Inflammatory macrophage (primary cell): Measurements from ENCODE around the gene GTF2A1.

Source experiments
- DNase-seq, 2 donors: peaks; one replicate each; pipeline ENCODE4 v3.0.0-alpha.2; 2020 to 2022

The GTF2A1 gene

DNA sequence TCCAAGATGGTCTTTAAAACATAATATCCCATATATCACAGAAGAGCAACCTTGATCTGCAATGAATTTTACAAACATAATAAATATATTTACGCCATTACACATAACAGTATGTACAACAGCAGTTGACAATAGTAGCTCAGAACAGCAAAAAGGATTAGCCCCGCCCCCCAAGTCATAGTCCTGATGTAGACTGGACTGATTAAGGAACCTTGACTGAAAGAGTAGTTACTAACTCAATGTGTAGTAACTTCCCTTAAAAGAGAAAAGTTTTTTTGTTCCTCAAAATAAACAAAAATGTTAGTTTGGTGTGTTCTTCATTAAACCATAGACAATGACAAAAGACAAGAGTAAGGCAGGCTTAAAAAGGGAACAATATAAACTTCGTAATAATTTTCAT is 44.5 kb downstream of the GTF2A1 start:
- peak; percentile 89 to 94 for DNase-seq

DNA sequence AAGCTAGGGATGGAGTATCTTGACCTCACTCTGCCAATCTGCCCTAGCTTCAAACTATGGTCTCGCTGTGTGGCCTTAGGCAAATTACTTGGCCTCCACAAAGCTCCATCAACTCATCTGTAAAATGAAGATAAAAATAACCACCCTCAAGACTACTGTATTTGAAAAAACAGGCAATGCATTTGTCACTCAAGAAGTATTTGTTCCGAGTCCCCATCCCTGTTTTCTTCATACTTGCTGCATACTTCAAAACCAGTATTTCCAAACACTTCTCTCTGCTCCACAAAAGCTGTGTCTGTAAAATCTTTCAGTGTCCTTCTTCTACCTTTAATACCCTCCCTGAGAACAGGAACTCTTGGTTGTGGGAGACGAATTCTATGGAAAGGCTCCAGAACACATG is 47.9 kb downstream of the GTF2A1 start:
- DNase-seq: no peak

DNA sequence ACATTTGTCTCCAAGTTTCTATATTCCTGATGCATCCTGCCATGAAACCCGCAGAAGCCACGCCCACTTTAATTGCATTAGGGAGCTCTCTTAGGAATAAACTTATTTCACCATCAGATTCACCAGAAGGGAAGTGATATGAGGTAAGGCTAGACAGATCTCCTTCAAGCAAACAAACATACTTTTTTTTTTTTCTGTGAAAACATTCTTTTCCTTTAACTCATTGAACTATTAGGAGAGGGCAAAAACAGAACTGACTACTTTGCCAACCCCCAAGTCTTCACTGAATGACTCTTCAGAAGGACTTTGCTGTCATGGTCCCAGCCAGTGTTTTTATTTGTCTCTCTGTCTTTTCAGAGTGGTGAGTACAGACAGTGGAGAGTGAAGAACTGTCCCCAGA is 48.4 kb downstream of the GTF2A1 start:
- DNase-seq: peak; percentile 36 to 56

DNA sequence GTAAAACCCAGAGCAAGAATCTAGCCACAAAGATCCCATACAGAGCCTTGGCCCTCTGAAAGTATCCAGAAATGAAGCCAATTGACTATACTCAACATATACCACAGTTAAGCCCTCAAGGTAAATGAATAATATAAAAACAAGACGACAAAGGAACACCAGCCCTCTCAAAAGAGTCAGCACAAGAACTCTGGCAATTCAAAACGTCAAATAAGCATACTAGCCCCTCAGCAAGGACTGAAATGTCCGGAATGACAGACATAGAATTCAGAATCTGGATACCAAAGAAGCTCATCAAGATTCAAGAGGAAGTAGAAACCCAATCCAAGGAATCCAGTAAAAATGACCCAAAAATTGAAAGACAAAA is 49.9 kb downstream of the GTF2A1 start:
- no peak for DNase-seq

DNA sequence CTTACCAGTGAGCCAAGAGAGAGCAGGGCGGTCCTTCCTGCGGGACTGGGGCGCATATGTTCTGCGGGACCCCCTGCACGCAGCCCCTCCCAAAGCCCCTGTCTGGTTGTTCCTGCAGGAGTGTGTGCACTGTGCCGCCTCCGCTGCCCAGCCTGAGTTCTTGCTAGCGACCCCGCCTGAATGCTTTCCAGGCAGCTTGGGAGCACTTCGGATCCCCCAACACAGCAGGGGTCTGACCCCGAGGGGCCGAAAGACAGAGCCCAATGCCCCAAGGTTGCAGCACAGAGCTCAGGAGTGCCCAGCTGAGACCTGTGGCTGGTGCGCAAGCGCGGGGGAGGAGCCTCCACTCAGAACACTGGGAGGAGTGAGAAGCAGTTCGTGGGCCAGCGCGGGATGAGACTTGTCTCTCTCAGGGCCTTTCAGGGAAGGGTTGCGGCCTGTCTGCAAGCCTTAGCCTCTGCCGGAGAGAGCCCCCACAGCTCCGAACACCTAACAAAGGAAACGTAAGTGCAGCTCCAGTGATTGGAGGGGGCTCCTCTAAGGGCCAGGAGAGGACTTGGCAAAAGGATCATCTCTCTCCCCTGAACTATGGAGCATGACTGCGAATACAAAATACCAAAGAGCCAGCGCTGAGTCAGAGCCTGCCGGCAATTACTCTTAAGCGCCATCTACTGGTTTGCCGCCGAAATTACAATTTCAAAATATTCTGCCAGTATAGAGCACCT is 50.5 kb downstream of the GTF2A1 start:
- DNase-seq: peak; percentile 87 to 93

DNA sequence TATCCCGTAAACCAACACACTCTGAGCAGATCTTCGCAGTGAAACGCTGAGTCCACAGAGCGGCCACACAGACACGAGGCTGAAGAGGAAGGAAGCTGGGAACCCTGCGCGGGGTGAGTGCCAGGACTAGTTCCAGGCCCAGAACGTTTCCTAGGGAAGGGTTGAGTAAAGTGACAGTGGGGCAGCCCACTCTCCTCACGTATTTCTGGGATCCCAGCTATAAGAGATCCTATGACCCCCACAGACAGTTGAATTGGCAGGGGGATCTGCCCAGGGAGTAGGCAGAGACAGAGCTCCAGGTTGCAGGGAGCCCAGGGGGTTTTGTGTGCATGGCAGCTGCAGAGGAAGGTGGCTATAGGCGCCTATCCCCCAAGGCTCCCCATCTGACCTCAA is 51.1 kb downstream of the GTF2A1 start:
- DNase-seq: peak; percentile 70 to 82

DNA sequence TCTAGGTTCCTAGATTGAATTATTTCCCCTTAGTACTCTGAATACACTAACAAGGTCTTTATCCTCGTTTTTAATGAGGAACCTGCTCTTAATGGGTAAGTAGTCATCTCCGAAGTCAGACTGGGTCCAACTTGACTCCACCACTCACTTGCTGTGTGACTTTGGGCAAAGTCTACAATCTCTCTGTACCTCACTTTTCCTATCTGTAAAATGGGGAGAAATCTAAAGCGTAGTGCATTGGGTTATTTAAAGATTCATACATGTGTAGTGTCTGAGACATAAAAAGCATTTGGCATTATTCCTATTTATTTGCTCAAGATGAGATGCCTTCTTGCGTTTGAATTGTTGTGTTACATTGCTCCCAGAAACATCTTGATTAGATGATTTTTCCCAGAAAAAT is 51.5 kb downstream of the GTF2A1 start:
- DNase-seq: no peak

DNA sequence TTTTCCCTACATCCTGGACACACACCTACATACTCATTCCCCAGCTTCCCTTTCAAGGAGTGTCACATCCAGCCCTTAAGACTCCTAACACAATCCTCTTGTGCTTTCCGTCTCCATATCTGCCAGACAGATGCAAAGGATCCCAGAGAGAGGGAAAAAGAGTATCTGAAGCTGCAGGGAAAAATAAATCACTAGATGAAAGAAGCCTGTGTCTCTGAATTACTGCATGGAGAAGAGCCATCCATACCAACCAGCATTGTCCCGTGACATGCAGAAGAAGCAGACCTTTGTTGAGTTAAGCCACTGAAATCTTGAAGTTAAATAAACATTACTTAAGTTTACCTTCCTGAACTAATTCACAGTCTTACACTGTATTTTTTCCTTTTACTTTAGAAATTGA is 54.6 kb downstream of the GTF2A1 start:
- DNase-seq: no peak

DNA sequence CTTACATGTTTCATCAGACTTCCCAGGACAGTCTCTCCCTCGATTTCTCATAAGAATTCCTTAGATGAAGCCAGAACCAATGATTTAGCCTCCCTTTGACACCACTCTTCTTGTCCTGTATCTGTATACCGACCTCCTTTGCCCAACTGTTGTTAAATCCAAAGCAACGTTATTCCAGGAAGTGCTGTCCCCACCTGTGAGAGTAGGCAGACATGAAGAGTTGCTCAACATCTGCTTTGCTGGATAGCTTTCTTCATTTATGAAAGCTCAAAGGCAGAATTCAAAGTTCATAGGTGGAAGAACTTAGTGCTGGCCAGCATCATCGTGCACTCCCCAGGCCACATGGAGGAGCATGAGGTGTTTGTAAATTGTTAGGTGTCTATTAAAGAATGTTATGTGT is 55.6 kb downstream of the GTF2A1 start:
- no peak for DNase-seq

DNA sequence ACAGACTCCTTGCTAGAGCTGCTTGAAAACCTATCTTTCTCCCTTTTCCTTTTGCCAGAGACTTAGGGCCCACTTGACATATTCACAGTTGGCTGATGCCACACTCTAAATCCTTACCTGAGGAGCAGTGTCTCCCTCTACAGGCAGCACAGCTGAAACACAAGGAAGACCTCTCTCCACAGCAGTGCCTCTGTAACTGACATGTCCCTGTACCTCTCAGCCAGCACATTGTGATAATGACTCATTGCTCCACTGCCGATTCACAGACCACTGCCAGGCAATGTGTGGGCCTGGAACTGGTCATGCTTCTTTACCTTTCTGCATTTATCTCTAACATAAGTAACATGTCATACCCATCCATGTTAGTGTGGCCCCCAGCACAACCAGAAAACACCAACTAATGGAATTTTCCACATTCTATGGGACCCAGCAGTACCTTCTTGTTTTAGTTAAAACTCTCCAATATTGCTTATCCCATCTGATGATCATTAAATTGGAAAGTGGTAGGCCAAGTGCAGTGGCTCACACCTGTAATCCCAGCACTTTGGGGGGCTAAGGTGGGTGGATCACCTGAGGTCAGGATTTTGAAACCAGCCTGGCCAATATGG is 56.5 kb downstream of the GTF2A1 start:
- DNase-seq: peak; percentile 73 to 81

DNA sequence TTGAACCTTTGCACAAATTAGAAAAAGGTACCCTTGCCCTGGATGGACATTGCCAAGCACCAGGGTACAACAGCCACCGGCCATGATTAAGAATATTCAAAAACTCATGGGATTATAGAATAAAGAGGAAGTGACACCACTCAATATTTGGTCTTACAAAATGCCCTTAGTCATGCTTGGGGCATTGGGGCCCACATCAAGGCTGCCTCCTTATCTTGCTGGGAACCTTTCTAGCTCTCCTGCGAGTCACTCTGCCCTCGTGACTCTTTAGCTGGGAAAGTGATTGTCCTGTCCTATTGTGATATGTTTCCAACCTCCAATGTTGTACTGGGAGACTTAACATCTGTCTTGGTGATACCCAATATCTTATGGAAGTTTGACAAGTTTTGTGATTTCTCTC is 57.8 kb downstream of the GTF2A1 start:
- DNase-seq: peak; percentile 76 to 78

DNA sequence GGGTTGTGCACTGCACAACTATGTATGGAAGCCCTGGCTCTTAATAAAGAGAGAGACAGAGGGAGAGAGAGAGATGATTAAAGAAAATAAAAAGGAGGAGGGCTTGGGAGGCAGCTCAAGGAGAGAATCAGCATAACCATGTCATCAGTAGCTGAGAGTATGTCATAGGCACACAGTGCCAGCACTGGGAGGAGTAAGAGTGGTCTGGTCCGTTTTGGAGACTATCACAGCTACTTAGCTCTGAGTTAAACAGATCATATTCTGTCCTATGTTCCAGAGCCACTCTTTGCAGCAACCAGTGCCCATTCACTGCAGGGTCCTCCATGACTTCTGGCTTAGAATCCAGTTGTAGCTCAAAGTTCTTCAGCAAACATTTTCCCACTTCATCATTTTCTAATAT is 59.0 kb downstream of the GTF2A1 start:
- no peak for DNase-seq

DNA sequence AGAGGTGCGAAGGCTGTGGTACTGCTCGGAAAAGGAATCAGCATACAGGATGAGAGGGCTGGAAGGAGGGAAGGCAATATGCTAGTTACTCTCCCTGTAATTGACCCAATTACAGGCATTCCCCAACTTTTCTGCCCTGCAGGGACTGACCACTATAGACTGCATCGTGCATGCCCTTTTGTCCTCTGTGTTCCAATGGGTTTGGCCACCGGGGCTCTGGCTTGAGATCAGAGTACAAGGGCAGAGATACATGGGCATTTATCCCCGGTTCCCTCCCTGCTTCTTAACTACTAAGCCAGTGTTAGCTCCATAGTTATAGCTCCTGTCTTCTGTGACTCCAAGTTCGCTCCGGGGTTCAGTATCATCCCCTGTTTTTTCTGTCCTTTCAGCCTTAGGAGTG is 59.7 kb downstream of the GTF2A1 start:
- DNase-seq: no peak

DNA sequence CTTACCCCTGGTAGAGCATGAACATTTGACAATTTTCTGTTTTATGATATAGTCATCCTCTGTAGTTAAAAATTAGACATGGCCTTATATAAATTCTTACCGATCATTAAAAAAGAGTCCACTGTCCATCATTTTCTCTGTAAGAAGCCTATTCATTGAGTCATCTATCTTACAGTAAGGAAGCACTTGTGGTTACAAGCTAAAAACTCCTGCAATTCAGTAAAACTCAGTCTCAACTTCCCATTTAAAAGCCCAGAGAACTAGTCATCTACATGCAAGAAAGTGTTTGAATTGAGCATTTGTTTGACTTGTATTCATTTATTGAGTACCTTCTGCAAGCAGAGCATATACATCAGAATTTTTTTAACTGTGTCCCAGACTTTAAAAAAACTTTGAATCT is 63.3 kb downstream of the GTF2A1 start:
- peak; percentile 69 to 78 for DNase-seq

DNA sequence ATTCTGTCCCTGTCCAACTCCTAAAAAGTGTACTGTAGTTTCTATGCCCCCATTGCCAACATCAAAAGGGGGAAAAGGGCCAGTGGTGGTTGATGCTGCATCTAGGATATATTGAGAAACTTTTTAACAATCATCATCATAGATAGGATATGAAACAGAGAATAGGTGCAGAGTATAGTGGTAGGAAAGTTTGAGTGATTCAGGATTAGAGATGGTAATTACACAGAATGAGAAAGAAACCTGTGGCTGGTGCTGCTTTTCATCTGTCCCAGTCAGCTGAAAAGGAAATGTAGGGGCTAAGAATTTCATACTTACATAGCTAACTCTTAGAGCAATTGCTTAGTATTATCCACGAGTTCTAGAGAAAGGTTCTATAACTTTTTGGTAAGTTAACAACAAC is 67.6 kb downstream of the GTF2A1 start:
- no peak for DNase-seq

DNA sequence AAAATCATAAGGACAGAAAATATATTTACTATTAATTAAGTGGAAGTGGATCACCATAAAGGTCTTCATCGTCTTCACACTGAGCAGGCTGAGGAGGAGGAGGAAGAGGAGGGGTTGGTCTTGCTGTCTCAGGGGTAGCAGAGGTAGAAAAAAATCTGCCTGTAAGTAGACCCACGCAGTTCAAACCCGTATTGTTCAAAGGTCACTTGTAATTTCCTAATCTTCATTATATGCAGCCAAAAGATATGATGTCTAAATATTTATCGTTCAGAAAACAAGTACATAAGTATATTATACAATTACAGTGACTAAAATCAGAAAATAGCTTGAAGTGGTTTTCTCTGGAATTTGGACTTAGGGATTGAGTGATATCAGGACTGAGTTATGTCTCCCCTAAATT is 72.1 kb downstream of the GTF2A1 start:
- no peak for DNase-seq

DNA sequence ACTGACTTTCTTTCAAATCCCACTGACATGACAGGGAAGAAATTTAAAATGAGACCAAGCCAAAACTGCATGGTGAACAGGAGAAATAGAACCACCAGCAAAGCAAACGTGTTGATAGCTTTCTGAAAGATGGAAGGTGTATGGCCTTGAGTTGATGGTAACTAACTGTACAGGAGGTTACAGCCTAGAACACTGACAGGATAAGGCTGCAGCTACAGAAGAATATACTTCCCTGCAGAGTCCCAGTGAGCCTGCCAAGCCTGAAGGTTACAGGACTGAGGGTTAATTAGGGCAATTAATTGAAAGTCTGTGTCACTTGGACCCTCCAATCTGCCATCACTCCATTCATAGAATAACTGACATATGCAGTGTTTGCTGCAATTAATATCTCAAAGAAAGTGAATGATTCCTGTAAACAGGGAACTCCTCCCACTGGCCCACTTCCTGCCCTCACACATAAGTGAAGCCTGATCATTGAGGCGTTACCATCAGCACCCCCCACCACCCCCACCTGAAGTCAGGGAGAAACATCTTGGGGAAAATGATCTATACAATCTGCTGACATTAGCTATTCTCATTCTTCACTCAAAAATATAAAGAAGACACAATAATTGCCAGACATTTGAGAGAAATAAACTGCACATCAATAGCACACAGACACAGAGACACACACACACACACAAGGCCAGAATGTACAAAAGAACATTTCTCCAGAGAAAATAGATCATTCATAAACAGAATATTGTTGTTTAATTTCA is 73.4 kb downstream of the GTF2A1 start:
- no peak for DNase-seq

DNA sequence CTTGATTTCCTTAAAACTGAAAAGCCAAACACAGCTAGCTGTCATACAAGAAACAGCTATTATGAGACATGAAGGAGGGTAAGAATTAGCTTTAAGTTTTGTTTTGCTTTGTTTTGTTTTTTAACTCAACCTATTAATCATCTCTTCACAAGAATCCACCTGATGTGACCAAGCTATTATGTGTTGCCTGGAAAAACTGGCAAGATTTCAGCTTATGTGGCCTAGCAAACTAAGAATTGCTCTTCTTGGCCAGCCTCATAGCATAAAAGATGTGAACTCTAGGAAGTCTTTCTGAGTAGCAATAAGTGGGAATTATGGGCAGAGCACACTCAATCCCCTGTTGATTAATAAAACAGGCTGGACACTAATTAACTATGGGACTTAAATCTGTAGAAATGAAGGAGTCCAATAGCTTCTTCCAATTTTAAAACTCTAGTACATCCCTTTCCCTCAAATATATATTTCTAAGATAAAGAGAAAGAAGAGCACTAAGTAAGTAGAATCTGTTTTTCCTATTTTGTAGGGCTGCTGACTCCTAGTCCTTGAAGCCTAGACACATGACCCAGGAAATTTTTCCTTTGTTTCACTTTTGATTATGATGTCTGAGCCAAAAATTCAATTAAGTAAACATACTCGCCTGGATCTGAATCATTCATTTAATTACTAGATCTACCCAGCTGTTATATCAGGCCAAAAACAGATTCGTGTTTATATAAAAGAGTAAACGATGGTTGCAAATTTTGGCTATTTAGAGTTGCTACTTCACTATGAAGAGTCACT is 75.7 kb downstream of the GTF2A1 start:
- DNase-seq: no peak

DNA sequence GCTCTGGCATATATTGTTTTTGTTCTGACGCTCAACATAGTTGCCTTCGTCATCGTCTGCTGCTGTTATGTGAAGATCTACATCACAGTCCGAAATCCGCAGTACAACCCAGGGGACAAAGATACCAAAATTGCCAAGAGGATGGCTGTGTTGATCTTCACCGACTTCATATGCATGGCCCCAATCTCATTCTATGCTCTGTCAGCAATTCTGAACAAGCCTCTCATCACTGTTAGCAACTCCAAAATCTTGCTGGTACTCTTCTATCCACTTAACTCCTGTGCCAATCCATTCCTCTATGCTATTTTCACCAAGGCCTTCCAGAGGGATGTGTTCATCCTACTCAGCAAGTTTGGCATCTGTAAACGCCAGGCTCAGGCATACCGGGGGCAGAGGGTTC is 77.0 kb downstream of the GTF2A1 start:
- no peak for DNase-seq

DNA sequence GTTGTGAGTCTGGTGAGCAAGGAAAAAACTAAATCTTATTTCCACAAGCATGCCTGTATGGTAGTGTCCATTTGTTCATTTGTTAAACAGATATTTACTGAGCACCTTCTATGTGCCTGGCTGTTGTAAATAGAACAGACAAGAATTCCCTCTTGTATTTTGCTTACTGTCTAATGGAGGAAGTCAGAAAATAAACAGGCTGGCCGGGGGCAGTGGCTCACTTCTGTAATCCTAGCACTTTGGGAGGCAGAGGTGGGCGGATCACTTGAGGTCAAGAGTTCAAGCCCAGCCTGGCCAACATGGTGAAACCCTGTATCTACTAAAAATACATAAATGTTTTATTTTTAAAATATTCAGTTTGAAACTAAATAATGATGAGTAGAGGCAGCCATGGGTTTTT is 79.3 kb downstream of the GTF2A1 start:
- DNase-seq: peak; percentile 65 to 69

DNA sequence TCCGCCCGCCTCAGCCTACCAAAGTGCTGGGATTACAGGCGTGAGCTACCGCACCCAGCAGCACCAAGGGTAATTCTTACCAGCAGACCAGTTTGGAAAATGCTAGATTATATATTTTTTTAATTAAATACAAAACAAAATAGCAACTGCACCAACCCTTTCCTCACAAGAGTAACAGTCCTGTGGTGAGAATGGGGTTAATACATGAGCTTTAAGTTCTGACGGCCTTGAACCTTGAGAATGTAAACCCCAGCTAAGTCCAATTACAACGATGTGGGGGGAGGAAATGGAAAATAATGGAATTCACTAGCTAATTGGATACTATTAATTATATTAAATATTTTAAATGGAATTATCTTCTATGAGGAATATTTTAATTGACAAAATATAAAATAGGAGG is 82.3 kb downstream of the GTF2A1 start:
- no peak for DNase-seq

DNA sequence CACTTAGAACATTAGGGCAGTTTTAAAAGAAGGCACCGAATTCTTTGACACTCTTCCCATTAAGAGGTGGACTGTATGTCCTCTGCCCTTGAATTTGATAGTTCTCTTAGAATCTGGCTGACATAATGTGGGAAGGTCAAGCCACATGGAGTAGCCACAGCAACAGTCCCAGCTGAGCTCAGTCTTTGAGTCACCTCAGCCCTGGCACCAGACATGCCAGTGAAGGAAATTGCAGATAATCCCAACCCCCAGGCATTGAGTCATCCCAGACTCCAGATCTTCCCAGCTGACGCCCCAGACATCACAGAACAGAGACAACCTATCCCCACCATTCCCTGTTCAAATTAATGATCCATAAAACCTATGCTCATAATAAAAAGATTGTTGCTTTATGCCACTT is 83.4 kb downstream of the GTF2A1 start:
- peak; percentile 19 to 56 for DNase-seq

DNA sequence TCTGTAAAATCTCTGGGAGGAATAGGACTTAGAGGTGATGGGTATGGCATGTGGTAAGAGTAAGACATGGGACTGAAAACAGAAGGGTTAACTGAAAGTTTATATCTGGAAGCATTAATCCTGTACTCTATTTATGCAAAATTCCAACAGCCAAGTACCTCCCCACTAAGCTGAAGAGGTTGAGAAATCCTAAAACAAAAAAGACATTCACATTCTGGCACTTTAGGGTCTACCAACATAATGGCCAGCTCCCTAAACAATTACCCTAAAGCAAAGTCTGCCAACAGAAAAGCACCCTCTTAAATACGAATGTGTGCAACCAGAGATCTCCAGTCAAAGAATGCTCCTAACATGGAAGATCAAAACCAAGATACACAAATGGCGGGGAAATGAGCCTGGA is 87.4 kb downstream of the GTF2A1 start:
- no peak for DNase-seq
